ENCODE results near the gene NR2F1.

NR2F1 gene

GRCh38 chr5:93583768-93584595 lies 960 bp downstream of the NR2F1 start:
- H3K79me2 ChIP-seq (ENCODE audit: insufficient read depth, low read length): no peaks in the 10 kb centered on the region

GRCh38 chr5:93584596-93585040 lies 1.6 kb downstream of the NR2F1 start:
- Histone ChIP-seq H4K20me1 (ENCODE audit: low read depth, low read length) (no peaks in the 10 kb centered on the region), H3K27ac (ENCODE audit: low read depth, low read length) (no peak overlapping the region), H3K79me2 (ENCODE audit: insufficient read depth, low read length) (no peaks in the 10 kb centered on the region), H3K4me3 (ENCODE audit: insufficient read depth, low read length, poor library complexity, severe bottlenecking) (peak overlapping the region; percentile 57), H2AFZ (ENCODE audit: low read depth, low read length, severe bottlenecking) (no peak overlapping the region), H3K9ac (ENCODE audit: low read length) (no peak overlapping the region), H3K4me2 (ENCODE audit: low read depth, low read length, poor library complexity, severe bottlenecking) (peak overlapping the region; percentile 97), H3K27me3 (ENCODE audit: low read length) (no peaks in the 10 kb centered on the region), H3F3A (ENCODE audit: insufficient read depth) (peaks cover 6% of the 10 kb centered on the region; the same call in 1 of the 2 replicates), H3K9me2 (replicated peaks; ENCODE audit: insufficient read depth, low read length) (no peaks in the 10 kb centered on the region), H3K9me3 (ENCODE audit: insufficient read depth, low read length) (no peaks in the 10 kb centered on the region), H3K36me3 (ENCODE audit: low read length) (no peaks in the 10 kb centered on the region)
- TF ChIP-seq CTCF (IDR thresholded peaks at IDR 0.05; ENCODE audit: insufficient read depth, low read length, poor library complexity, severe bottlenecking) (no peak), EZH2phosphoT487 (conservative IDR thresholded peaks at IDR 0.05; ENCODE audit: low read length) (no peak)

More at GRCh38 chr5:93583768-93584595, 960 bp downstream of the NR2F1 start:
- no peaks in the 10 kb centered on the region for H3K9me2 ChIP-seq (replicated peaks; ENCODE audit: insufficient read depth, low read length)
- H4K20me1 ChIP-seq (ENCODE audit: low read depth, low read length): no peaks in the 10 kb centered on the region
- H3K27ac ChIP-seq (ENCODE audit: low read depth, low read length): no peak overlapping the region
- no peaks in the 10 kb centered on the region for H3K27me3 ChIP-seq (ENCODE audit: low read length)
- H3K9ac ChIP-seq (ENCODE audit: low read length): no peak overlapping the region
- H3K4me2 ChIP-seq (ENCODE audit: low read depth, low read length, poor library complexity, severe bottlenecking): peak overlapping the region; percentile 97
- no peaks in the 10 kb centered on the region for H3K9me3 ChIP-seq (ENCODE audit: insufficient read depth, low read length)
- H3F3A ChIP-seq (ENCODE audit: insufficient read depth): peaks cover 6% of the 10 kb centered on the region; the same call in 1 of the 2 replicates
- no peaks in the 10 kb centered on the region for H3K36me3 ChIP-seq (ENCODE audit: low read length)
- TF ChIP-seq EZH2phosphoT487 (conservative IDR thresholded peaks at IDR 0.05; ENCODE audit: low read length) (no peak), CTCF (IDR thresholded peaks at IDR 0.05; ENCODE audit: insufficient read depth, low read length, poor library complexity, severe bottlenecking) (no peak)
- H2AFZ ChIP-seq (ENCODE audit: low read depth, low read length, severe bottlenecking): peak overlapping the region; percentile 51
- peak overlapping the region; percentile 57 for H3K4me3 ChIP-seq (ENCODE audit: insufficient read depth, low read length, poor library complexity, severe bottlenecking)

- H4K20me1 ChIP-seq (ENCODE audit: low read depth, low read length): no peaks in the 10 kb centered on the region
- TF ChIP-seq EZH2phosphoT487 (conservative IDR thresholded peaks at IDR 0.05; ENCODE audit: low read length): no peak
- H3K27ac ChIP-seq (ENCODE audit: low read depth, low read length): no peak overlapping the region
- peak overlapping the region; percentile 38 for H3K4me3 ChIP-seq (ENCODE audit: insufficient read depth, low read length, poor library complexity, severe bottlenecking)
- H3K9ac ChIP-seq (ENCODE audit: low read length): no peak overlapping the region; the same call in 1 of the 2 replicates
- no peaks in the 10 kb centered on the region for H3K9me2 ChIP-seq (replicated peaks; ENCODE audit: insufficient read depth, low read length)
- H3K79me2 ChIP-seq (ENCODE audit: insufficient read depth, low read length): no peaks in the 10 kb centered on the region
- H3K4me2 ChIP-seq (ENCODE audit: low read depth, low read length, poor library complexity, severe bottlenecking): peak overlapping the region; percentile 47
- H3K27me3 ChIP-seq (ENCODE audit: low read length): no peaks in the 10 kb centered on the region
- H3K36me3 ChIP-seq (ENCODE audit: low read length): no peaks in the 10 kb centered on the region
- no peaks in the 10 kb centered on the region for H3K9me3 ChIP-seq (ENCODE audit: insufficient read depth, low read length)
- H3F3A ChIP-seq (ENCODE audit: insufficient read depth): peaks cover 6% of the 10 kb centered on the region; the same call in 1 of the 2 replicates
- no peak overlapping the region for H2AFZ ChIP-seq (ENCODE audit: low read depth, low read length, severe bottlenecking)
These were observed 2.2 kb downstream of the NR2F1 start for GRCh38 chr5:93585041-93585766.
